ENCODE data around the gene GJD2. TPM values are rescaled to one million over a fixed set of nuclear protein-coding genes. Genes with fewer than 3 reads are reported as not detected.

Gene GJD2
- polyA plus RNA-seq, 1 of the 3 experiments (the other 2 are of a cell fraction) = not detected

- H3K4me1 ChIP-seq (ENCODE audit: control insufficient read depth in 1 of 2, insufficient read depth in 2 of 2, low read depth in 1 of 2, low read length in 1 of 2) = peaks cover 10 to 17% of the 10 kb centered on the region in 2 experiments; a peak in 3 of 4 replicates
- H3K27ac ChIP-seq (ENCODE audit: low read depth in 2 of 2, low read length in 1 of 2) = no peak overlapping the region; a peak in 1 of 4 replicates
- ChIA-PET POLR2A (interaction anchor here (1.2 to 1.3 kb wide), 2 partner anchors 16 to 24 kb away, joined by 3 read pairs; no protein-coding TSS in a partner anchor), CTCF (interaction anchor here (1.1 to 3.3 kb wide), 4 partner anchors 13 to 199 kb away, joined by 3 to 15 read pairs (median 5); no protein-coding TSS in a partner anchor)
- no peak for DNase-seq
- no peaks in the 10 kb centered on the region for H3K9me3 ChIP-seq
- no peak overlapping the region for H3K9ac ChIP-seq
- no peak for TF ChIP-seq EZH2phosphoT487 (IDR thresholded peaks at IDR 0.05; ENCODE audit: borderline replicate concordance, low read depth)
- TF ChIP-seq MAX (IDR thresholded peaks at IDR 0.05; ENCODE audit: low read depth) = no peak
- no peak for TF ChIP-seq TEAD4 (IDR thresholded peaks at IDR 0.05; ENCODE audit: borderline replicate concordance, insufficient read depth)
- TF ChIP-seq FOXJ3 (CRISPR knock-in tag; IDR thresholded peaks at IDR 0.05) = no peak
- no peak for TF ChIP-seq JUND (IDR thresholded peaks at IDR 0.05)
- H3F3A ChIP-seq (replicated peaks; ENCODE audit: insufficient read depth) = peaks cover 13% of the 10 kb centered on the region
- H3K27me3 ChIP-seq (ENCODE audit: insufficient read depth) = no peaks in the 10 kb centered on the region
- H3K79me2 ChIP-seq (ENCODE audit: insufficient read depth) = no peaks in the 10 kb centered on the region
- H4K20me1 ChIP-seq (ENCODE audit: insufficient read depth) = no peaks in the 10 kb centered on the region
- no peaks in the 10 kb centered on the region for H3K9me2 ChIP-seq
- H3K4me3 ChIP-seq (ENCODE audit: low read depth in 2 of 2, low read length in 1 of 2) = peak overlapping the region in 1 of 2 experiments; percentile 33; a peak in 1 of 4 replicates
- peak overlapping the region; percentile 96; the same call in 1 of the 2 replicates for H2AFZ ChIP-seq (ENCODE audit: low read depth)
- H3K4me2 ChIP-seq = peak overlapping the region; percentile 80
- 82% methylated on average over 7 of the region's 7 CpGs for WGBS (ENCODE audit: low lambda C conversion rate)
- H3K36me3 ChIP-seq (replicated peaks in 1 of 2; ENCODE audit: control insufficient read depth in 1 of 2, insufficient read depth in 2 of 2, low read length in 1 of 2) = no peaks in the 10 kb centered on the region
Observed at GRCh38 chr15:34721157-34721801, 33.5 kb downstream of the GJD2 start.

GRCh38 chr15:34719695-34720094, 35.1 kb downstream of the GJD2 start:
- H4K20me1 ChIP-seq (ENCODE audit: insufficient read depth) = no peaks in the 10 kb centered on the region
- CTCF ChIA-PET = interaction anchor here (2.8 kb wide), 1 partner anchor 11 kb away, joined by 32 read pairs; no protein-coding TSS in a partner anchor
- H3K79me2 ChIP-seq (ENCODE audit: insufficient read depth) = no peaks in the 10 kb centered on the region
- no peak overlapping the region for H3K4me2 ChIP-seq
- 44% methylated on average over 2 of the region's 2 CpGs for WGBS (ENCODE audit: low lambda C conversion rate)
- no peak for TF ChIP-seq IRF3 (IDR thresholded peaks at IDR 0.05; ENCODE audit: low read depth, low read length)
- no peak for TF ChIP-seq FOSL2 (IDR thresholded peaks at IDR 0.05; ENCODE audit: borderline replicate concordance, low read depth)
- no peak for TF ChIP-seq PBX3 (IDR thresholded peaks at IDR 0.05)
- TF ChIP-seq RXRA (IDR thresholded peaks at IDR 0.05; ENCODE audit: borderline replicate concordance, low read depth) = no peak
- no peak for TF ChIP-seq YY1 (IDR thresholded peaks at IDR 0.05; ENCODE audit: low read depth)
- no peak for TF ChIP-seq TAF1 (IDR thresholded peaks at IDR 0.05; ENCODE audit: borderline replicate concordance, low read depth, low read length)
- no peak for TF ChIP-seq MXI1 (IDR thresholded peaks at IDR 0.05; ENCODE audit: low read depth, low read length)
- no peak for TF ChIP-seq EZH2phosphoT487 (IDR thresholded peaks at IDR 0.05; ENCODE audit: borderline replicate concordance, low read depth)
- TF ChIP-seq TCF12 (IDR thresholded peaks at IDR 0.05) = no peak
- TF ChIP-seq TEAD4 (IDR thresholded peaks at IDR 0.05; ENCODE audit: borderline replicate concordance, insufficient read depth) = no peak
- TF ChIP-seq MEF2A (IDR thresholded peaks at IDR 0.05; ENCODE audit: borderline replicate concordance, low read depth) = no peak
- no peak for TF ChIP-seq NRF1 (IDR thresholded peaks at IDR 0.05; ENCODE audit: low read depth, low read length)
- TF ChIP-seq SIN3A (IDR thresholded peaks at IDR 0.05; ENCODE audit: borderline replicate concordance, low read depth, low read length) = no peak
- TF ChIP-seq REST (IDR thresholded peaks at IDR 0.05; ENCODE audit: low read depth, low read length) = no peak
- no peak for TF ChIP-seq GABPA (IDR thresholded peaks at IDR 0.05; ENCODE audit: low read depth)
- no peaks in the 10 kb centered on the region for H3K9me3 ChIP-seq
- peaks cover 10 to 17% of the 10 kb centered on the region in 2 experiments; a peak in 3 of 4 replicates for H3K4me1 ChIP-seq (ENCODE audit: control insufficient read depth in 1 of 2, insufficient read depth in 2 of 2, low read depth in 1 of 2, low read length in 1 of 2)
- POLR2A ChIA-PET = no interaction called here
- no peaks in the 10 kb centered on the region for H3K9me2 ChIP-seq
- no peak overlapping the region for H3K27ac ChIP-seq (ENCODE audit: low read depth in 2 of 2, low read length in 1 of 2)
- H3K4me3 ChIP-seq (ENCODE audit: low read depth in 2 of 2, low read length in 1 of 2) = no peak overlapping the region
- H3F3A ChIP-seq (replicated peaks; ENCODE audit: insufficient read depth) = peaks cover 13% of the 10 kb centered on the region
- no peak overlapping the region for H3K9ac ChIP-seq
- no peak overlapping the region for H2AFZ ChIP-seq (ENCODE audit: low read depth)
- H3K36me3 ChIP-seq (replicated peaks in 1 of 2; ENCODE audit: control insufficient read depth in 1 of 2, insufficient read depth in 2 of 2, low read length in 1 of 2) = no peaks in the 10 kb centered on the region
- no peak for DNase-seq
- no peaks in the 10 kb centered on the region for H3K27me3 ChIP-seq (ENCODE audit: insufficient read depth)
